ENCODE data around the gene TMEM42.

Gene TMEM42

GRCh38 chr3:44909063-44909462 lies 47.4 kb downstream of the TMEM42 start:
- no peak for DNase-seq (ENCODE audit: low read depth)
- H3K4me3 ChIP-seq (replicated peaks; ENCODE audit: low read depth, low read length) = no peak overlapping the region
- TF ChIP-seq CTCF (IDR thresholded peaks at IDR 0.05; ENCODE audit: low read length, missing control alignments) = no peak

- DNase-seq (ENCODE audit: low read depth) = no peak
- no peak overlapping the region for H3K4me3 ChIP-seq (replicated peaks; ENCODE audit: low read depth, low read length)
- no peak for TF ChIP-seq CTCF (IDR thresholded peaks at IDR 0.05; ENCODE audit: low read length, missing control alignments)
These were observed 49.0 kb downstream of the TMEM42 start for GRCh38 chr3:44910693-44911092.

GRCh38 chr3:44913868-44914468 lies 52.3 kb downstream of the TMEM42 start:
- no peak overlapping the region for H3K4me3 ChIP-seq (replicated peaks; ENCODE audit: low read depth, low read length)
- peak; percentile 87 for TF ChIP-seq CTCF (IDR thresholded peaks at IDR 0.05; ENCODE audit: low read length, missing control alignments)

GRCh38 chr3:44914936-44915335 lies 53.2 kb downstream of the TMEM42 start:
- DNase-seq (ENCODE audit: low read depth) = peak; percentile 16
- TF ChIP-seq CTCF (IDR thresholded peaks at IDR 0.05; ENCODE audit: low read length, missing control alignments) = peak; percentile 38
- H3K4me3 ChIP-seq (replicated peaks; ENCODE audit: low read depth, low read length) = no peak overlapping the region

More at GRCh38 chr3:44913868-44914468, 52.3 kb downstream of the TMEM42 start:
- DNase-seq (ENCODE audit: low read depth) = peak; percentile 78
